Naive thymus-derived CD8-positive, alpha-beta T cell (primary cell): Measurements from ENCODE around the gene DNAJC8. TPM values are rescaled to one million over a fixed set of nuclear protein-coding genes. Genes with fewer than 3 reads are reported as not detected.

Experiments
- ATAC-seq, 2 donors: fragments of 150-1000 bp; cut with Tn5 transposase in 1 of 2; sonication (Bioruptor Pico), chemical (Tn5 transposase) in 1 of 2; 1 replicate in 1 of 2; 2 replicates in 1 of 2; pipeline ENCODE4 v1.10.0; 2021; ENCODE audit warnings: mild to moderate bottlenecking in 2 of 2, moderate library complexity in 2 of 2
- POLR2A ChIA-PET: fragments of 350-600 bp; sonication (Branson Sonifier 250); formaldehyde crosslinking; loops from one replicate; lab custom pipeline; 2021; ENCODE audit warnings: antibody characterized with exemption; lab: Charles Lee
- DNase-seq, 10 donors: peaks; one replicate each; pipeline versions ENCODE4 v3.0.0 to v3.0.0-alpha.2; 2020 to 2022
- H3K27ac Mint-ChIP-seq, 10 donors: one replicate each; pipeline ENCODE4 v1.8.0; 2020 to 2022; ENCODE audit warnings: mild to moderate bottlenecking in 10 of 10, mixed read lengths in 10 of 10, moderate library complexity in 4 of 10, inconsistent platforms in 1 of 10
- H3K27me3 Mint-ChIP-seq, 5 donors: one replicate each; pipeline ENCODE4 v1.8.0; 2021 to 2022; ENCODE audit warnings: mixed read lengths in 5 of 5
- H3K36me3 Mint-ChIP-seq, 3 donors: one replicate each; pipeline ENCODE4 v1.8.0; 2020 to 2022; ENCODE audit warnings: mixed read lengths in 3 of 3, mild to moderate bottlenecking in 2 of 3, inconsistent platforms in 1 of 3
- H3K4me1 Mint-ChIP-seq, 4 donors: one replicate each; pipeline ENCODE4 v1.8.0; 2021 to 2022; ENCODE audit warnings: mixed read lengths in 4 of 4
- H3K4me3 Mint-ChIP-seq, 10 donors: one replicate each; pipeline ENCODE4 v1.8.0; 2020 to 2022; ENCODE audit warnings: mild to moderate bottlenecking in 10 of 10, mixed read lengths in 10 of 10, moderate library complexity in 6 of 10, inconsistent platforms in 1 of 10
- H3K9me3 Mint-ChIP-seq, 9 donors: one replicate each; pipeline ENCODE4 v1.8.0; 2020 to 2022; ENCODE audit warnings: mixed read lengths in 9 of 9, mild to moderate bottlenecking in 3 of 9, inconsistent platforms in 1 of 9, moderate library complexity in 1 of 9
- polyA plus RNA-seq, 3 donors: library from polyadenylated mRNA; unstranded; fragments of 300-500 nt; fragmentation: Illumina TruSeq; gene quantifications; one replicate each; pipeline ENCODE4 v1.2.3, GENCODE V29; 2021
- total RNA-seq, 8 experiments: library from RNA in 2 of 8; stranded (reverse) in 2 of 8; gene quantifications; one replicate each; pipeline ENCODE4 v1.2.3 and lab custom pipeline; 2021 to 2026

The DNAJC8 gene
- total and polyA plus RNA-seq, 5 experiments from 2014 or later = 68.1 to 156 (median 145) TPM

DNA sequence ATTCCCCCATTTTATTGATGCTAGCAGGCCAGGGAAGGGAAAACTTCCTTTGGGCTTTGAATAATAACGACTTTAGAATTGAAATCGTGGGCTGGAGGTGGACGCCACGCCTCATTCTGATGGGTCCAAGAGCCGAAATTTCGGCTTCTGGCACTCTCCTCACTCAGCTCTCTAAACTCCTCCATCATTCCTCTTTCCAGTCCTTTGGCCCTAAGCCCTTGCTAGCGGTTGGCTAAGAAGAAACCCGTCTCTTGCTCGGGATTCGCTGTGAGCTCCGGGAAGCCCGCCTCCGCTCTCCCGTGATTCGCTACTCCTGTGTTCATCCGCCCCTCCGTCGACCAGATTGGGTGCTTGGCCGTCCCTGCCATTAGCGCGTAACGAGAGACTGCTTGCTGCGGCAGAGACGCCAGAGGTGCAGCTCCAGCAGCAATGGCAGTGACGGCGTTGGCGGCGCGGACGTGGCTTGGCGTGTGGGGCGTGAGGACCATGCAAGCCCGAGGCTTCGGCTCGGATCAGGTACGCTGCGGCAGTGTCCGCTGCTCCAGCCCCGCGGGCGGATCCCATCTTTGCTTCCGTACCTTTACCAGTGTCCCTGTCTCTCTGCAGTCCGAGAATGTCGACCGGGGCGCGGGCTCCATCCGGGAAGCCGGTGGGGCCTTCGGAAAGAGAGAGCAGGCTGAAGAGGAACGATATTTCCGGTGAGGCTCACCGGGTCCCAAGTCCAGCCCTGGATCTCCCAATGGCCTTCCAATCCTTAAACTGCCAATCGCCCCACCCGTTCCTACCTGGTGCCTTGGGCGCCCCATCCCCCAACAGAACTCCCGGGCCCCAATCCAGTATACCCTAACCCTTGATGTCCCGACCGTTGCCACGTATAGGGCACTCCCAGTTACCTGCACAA lies 3.2 kb upstream of the DNAJC8 start, which contains the start of gene ATP5IF1:
Gene ATP5IF1, plus strand, starts transcription at position 370 of the 901 bp plus-strand sequence. Its CDS starts 60 bp downstream, at position 430.
- Mint-ChIP-seq H3K27me3 (no peaks in the 10 kb centered on the region), H3K27ac (no peak within 1 kb of the TSS), H3K36me3 (peaks cover 2 to 10% (median 5%) of the 10 kb centered on the region in 3 donors), H3K9me3 (no peaks in the 10 kb centered on the region), H3K4me3 (peak within 1 kb of the TSS in 1 of 10 donors; percentile 29), H3K4me1 (peaks cover 8 to 28% (median 18%) of the 10 kb centered on the region in 4 donors)
- POLR2A ChIA-PET = interaction anchor here (0.5 to 9.4 kb wide), 19 partner anchors 10 to 1053 kb away, joined by 3 to 183 read pairs (median 4); partner anchors contain the start of genes GMEB1, MED18, PHACTR4 and RCC1
- ATAC-seq (peak; percentile 95), DNase-seq (peak; percentile 84 to 97 (median 94))

DNA sequence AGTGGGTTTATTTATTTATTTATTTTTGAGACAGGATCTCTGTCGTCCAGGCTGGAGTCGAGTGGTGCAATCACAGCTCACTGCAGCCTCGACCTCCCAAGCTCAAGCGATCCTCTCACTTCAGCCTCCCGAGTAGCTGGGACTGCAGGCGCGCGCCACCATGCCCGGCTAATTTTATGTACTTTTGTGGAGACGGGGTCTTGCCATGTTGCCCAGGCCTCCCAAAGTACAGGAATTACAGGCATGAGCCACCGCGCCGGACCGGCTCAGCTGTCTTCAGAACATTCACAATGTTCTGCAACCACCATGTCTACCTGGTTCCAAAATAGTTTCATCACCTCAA lies 406 bp upstream of the DNAJC8 start:
- ATAC-seq (no peak), DNase-seq (no peak)
- Mint-ChIP-seq H3K4me3 (peak overlapping the region; percentile 30 to 100 (median 80)), H3K27ac (peak overlapping the region in 9 of 10 donors; percentile 53 to 100 (median 98)), H3K27me3 (no peaks in the 10 kb centered on the region), H3K36me3 (peaks cover 5 to 22% (median 5%) of the 10 kb centered on the region in 3 donors), H3K4me1 (peaks cover 12 to 37% (median 28%) of the 10 kb centered on the region in 4 donors), H3K9me3 (no peaks in the 10 kb centered on the region)
- POLR2A ChIA-PET = interaction anchor here (9.4 kb wide), 1 partner anchor 13 kb away, joined by 183 read pairs; no protein-coding TSS in a partner anchor

DNA sequence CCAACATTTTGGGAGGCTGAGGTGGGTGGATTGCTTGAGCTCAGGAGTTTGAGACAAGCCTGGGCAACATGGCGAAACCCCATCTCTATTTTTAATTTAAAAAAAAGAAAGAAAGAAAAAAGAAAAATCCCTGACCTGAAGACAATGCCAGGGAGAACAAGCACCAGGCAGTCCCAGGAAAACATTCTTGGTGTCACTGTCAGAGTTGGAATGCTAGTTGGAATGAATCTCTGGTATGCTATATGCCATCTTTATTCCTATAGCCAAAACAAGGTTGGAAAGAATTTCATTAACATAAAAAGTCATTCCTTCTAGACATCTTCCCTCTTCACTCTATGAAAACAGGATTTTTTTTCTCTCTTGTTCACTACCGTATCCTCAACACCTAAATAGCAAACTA lies 2.8 kb downstream of the DNAJC8 start:
- H3K4me1 Mint-ChIP-seq = peaks cover 12 to 37% (median 28%) of the 10 kb centered on the region in 4 donors

DNA sequence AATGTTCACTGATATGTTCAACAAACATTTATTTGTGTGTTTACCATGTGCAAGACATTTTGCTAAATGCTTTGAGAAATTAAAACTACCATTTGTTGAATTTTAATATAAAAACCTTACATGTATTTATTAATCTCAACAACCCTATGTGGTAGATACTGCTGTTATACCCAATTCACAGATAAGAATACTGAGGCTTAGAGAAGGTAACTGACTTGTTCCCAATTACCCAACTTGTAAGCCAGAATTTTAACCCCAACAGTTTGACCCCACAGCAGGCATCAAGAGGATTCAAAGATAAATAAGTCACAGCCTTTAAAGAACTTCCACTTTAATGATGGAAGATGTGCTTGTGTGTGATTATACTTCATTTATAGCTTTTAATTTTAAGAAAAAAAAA lies 3.7 kb downstream of the DNAJC8 start:
- POLR2A ChIA-PET = interaction anchor here (0.6 kb wide), 1 partner anchor 278 kb away, joined by 3 read pairs; no protein-coding TSS in a partner anchor
- H3K36me3 Mint-ChIP-seq = peaks cover 5 to 61% (median 16%) of the 10 kb centered on the region in 3 donors
- ATAC-seq (no peak), DNase-seq (no peak)
- H3K4me1 Mint-ChIP-seq = peaks cover 12 to 37% (median 28%) of the 10 kb centered on the region in 4 donors
- peak overlapping the region in 1 of 10 donors; percentile 38 for H3K27ac Mint-ChIP-seq
- no peaks in the 10 kb centered on the region for H3K9me3 Mint-ChIP-seq
- no peaks in the 10 kb centered on the region for H3K27me3 Mint-ChIP-seq
- no peak overlapping the region for H3K4me3 Mint-ChIP-seq

More for the DNA sequence above, 2.8 kb downstream of the DNAJC8 start:
- POLR2A ChIA-PET = interaction anchor here (9.4 kb wide), 1 partner anchor 16 kb away, joined by 183 read pairs; no protein-coding TSS in a partner anchor
- Mint-ChIP-seq H3K27ac (peak overlapping the region in 3 of 10 donors; percentile 40 to 49 (median 48)), H3K27me3 (no peaks in the 10 kb centered on the region), H3K4me3 (peak overlapping the region in 5 of 10 donors; percentile 7 to 76 (median 27)), H3K36me3 (peaks cover 5 to 52% (median 12%) of the 10 kb centered on the region in 3 donors), H3K9me3 (no peaks in the 10 kb centered on the region)
- DNase-seq (no peak), ATAC-seq (no peak)

DNA sequence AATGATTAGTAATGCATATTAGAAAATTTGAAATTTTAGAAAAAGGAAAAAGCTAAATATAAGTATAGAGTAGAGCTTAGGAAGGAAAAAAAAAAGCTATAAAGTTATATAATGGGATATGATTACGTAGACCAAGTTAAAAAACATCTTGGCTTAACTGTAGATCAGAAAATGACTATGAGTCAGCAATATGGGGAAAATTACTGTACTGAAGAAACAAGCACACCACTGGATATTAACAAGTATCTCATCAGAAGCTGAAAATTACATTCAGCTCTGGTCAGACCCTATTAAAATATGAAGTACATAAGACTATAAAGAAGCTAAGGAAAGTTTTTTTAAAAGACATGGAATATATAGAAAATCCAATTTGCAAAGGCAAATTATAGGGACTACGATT lies 19.5 kb downstream of the DNAJC8 start:
- POLR2A ChIA-PET = interaction anchor here (0.7 kb wide), 1 partner anchor 122 kb away, joined by 3 read pairs; no protein-coding TSS in a partner anchor
- H3K27ac Mint-ChIP-seq = no peak overlapping the region
- H3K27me3 Mint-ChIP-seq = no peaks in the 10 kb centered on the region
- H3K4me3 Mint-ChIP-seq = no peak overlapping the region
- H3K9me3 Mint-ChIP-seq = no peaks in the 10 kb centered on the region
- no peak for DNase-seq
- H3K4me1 Mint-ChIP-seq = peaks cover 2 to 11% (median 3%) of the 10 kb centered on the region in 4 donors
- ATAC-seq = no peak
- peaks cover 0 to 73% (median 3%) of the 10 kb centered on the region in 3 donors for H3K36me3 Mint-ChIP-seq

DNA sequence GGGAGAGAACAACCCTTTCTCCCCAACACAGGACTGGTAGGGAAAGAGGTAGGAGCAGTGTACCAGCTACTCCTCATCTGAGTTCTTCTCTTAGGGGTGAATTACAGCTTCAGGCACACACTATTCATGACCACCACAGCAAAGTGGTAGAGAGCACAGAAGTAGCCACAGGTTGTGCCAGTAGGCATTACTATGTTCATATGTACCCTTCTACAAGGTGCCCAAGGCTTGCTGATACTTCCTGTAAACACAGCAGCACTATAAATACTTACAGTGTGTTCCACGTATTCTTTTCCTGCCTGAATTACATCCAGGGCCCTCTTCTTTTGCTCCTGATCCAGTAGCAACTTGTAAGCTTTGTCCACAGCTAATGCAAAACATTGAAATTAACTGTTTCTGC lies 23.1 kb downstream of the DNAJC8 start:
- no peak overlapping the region for H3K27ac Mint-ChIP-seq

DNA sequence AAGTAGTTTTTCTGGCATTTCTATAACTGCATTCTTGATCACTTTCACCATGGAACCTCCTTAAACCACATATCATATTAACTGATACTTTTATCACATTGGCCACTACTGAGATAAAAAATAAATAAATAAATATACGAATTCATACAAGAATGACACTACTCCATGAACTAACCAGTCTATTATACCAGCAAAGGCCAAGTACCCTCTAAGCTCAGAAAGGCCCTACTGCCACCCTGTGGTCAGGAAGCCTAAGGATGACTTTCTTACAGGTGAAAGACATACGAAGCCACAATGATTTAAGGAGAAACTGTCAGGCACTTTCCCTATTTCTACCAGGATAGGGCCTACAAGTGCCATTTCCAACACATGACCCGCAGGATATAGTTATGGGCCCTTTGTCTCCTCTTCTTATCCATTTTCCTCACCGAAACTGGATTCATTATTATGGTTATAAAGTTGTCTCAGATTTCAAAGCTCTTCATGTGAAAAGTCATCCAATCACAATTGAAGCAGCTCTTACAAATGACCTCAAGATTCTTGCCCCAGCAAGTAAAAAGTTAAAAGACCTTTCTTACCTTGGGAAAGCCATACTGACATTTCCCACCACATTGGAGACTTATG lies 23.9 kb downstream of the DNAJC8 start:
- Mint-ChIP-seq H3K4me1 (peaks cover 2 to 7% (median 2%) of the 10 kb centered on the region in 4 donors), H3K27me3 (no peaks in the 10 kb centered on the region), H3K9me3 (no peaks in the 10 kb centered on the region), H3K27ac (no peak overlapping the region), H3K36me3 (peaks cover under 1 to 75% (median 10%) of the 10 kb centered on the region in 3 donors), H3K4me3 (no peak overlapping the region)
- ATAC-seq (peak; percentile 80 to 87), DNase-seq (peak; percentile 26 to 79 (median 58))
- POLR2A ChIA-PET = interaction anchor here (0.7 to 0.9 kb wide), 3 partner anchors 73 to 126 kb away, joined by 3 read pairs; no protein-coding TSS in a partner anchor

More for the DNA sequence above, 23.1 kb downstream of the DNAJC8 start:
- DNase-seq (no peak), ATAC-seq (no peak)
- Mint-ChIP-seq H3K4me1 (peaks cover 2 to 7% (median 2%) of the 10 kb centered on the region in 4 donors), H3K27me3 (no peaks in the 10 kb centered on the region), H3K9me3 (no peaks in the 10 kb centered on the region), H3K36me3 (peaks cover 0 to 72% (median 6%) of the 10 kb centered on the region in 3 donors), H3K4me3 (no peak overlapping the region)
- POLR2A ChIA-PET = interaction anchor here (0.6 kb wide), 1 partner anchor 120 kb away, joined by 6 read pairs; no protein-coding TSS in a partner anchor

DNA sequence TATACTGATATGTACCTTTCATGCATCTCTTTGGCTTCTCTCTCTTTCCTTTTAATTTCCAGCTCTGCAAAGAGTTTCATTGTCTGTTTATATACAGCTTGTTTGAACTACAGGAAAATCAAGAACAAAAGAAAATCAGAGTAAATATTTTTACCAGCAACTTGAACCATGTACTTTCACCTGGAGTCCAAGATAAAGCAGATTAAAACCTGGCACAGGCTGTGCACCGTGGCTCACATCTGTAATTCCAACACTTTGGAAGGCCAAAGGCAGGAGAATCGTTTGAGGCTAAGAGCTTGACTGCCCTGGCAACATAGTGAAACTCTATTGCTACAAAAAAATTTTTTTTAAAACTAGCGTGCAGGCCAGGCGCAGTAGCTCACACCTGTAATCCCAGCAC lies 27.6 kb downstream of the DNAJC8 start:
- DNase-seq = no peak
- POLR2A ChIA-PET = no interaction called here

DNA sequence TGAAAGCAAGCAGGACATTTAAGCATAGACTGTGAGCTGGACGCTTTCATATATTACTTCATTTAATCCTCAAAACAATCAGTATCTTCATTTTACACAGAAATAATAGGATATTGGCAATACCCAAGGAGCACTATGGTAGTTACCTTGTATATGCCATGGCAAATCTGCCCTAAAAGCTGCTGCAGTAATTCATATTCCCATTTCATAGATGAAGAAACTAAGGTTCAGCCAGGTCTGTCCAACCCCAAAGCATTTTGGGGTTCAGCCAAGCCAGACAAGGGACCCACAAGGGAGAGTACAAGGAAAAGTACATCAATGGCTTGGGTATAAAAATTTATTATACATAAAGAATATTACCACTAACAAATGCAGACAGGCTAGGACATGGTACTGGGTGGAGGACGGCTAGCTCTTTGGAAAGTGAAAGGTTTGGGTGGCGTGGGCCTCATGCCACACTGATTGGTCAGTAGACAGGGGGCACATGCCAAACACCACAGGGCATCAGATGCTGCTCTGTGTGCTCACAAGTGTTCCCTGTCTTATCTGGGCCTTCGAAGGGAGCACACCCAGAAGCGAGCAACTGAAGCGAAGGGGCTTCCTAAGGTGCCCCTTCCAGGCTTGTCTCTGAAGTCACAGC lies 32.5 kb downstream of the DNAJC8 start:
- Mint-ChIP-seq H3K36me3 (peaks cover 23 to 78% (median 48%) of the 10 kb centered on the region in 3 donors), H3K4me1 (peaks cover 18 to 43% (median 37%) of the 10 kb centered on the region in 4 donors), H3K27me3 (no peaks in the 10 kb centered on the region), H3K27ac (peak overlapping the region in 5 of 10 donors; percentile 7 to 85 (median 53)), H3K4me3 (peak overlapping the region; percentile 16 to 74 (median 58)), H3K9me3 (peaks cover 4 to 14% (median 7%) of the 10 kb centered on the region in 9 donors)
- ATAC-seq = no peak
- POLR2A ChIA-PET = interaction anchor here (0.6 kb wide), 1 partner anchor 64 kb away, joined by 6 read pairs; no protein-coding TSS in a partner anchor
- no peak for DNase-seq

More for the DNA sequence above, 27.6 kb downstream of the DNAJC8 start:
- peaks cover 4 to 15% (median 12%) of the 10 kb centered on the region in 4 donors for H3K4me1 Mint-ChIP-seq
- H3K36me3 Mint-ChIP-seq = peaks cover 13 to 86% (median 29%) of the 10 kb centered on the region in 3 donors
- no peak overlapping the region for H3K27ac Mint-ChIP-seq
- H3K9me3 Mint-ChIP-seq = peaks cover 0 to 2% (median 0%) of the 10 kb centered on the region in 9 donors
- no peak for ATAC-seq
- H3K4me3 Mint-ChIP-seq = no peak overlapping the region
- H3K27me3 Mint-ChIP-seq = no peaks in the 10 kb centered on the region

DNA sequence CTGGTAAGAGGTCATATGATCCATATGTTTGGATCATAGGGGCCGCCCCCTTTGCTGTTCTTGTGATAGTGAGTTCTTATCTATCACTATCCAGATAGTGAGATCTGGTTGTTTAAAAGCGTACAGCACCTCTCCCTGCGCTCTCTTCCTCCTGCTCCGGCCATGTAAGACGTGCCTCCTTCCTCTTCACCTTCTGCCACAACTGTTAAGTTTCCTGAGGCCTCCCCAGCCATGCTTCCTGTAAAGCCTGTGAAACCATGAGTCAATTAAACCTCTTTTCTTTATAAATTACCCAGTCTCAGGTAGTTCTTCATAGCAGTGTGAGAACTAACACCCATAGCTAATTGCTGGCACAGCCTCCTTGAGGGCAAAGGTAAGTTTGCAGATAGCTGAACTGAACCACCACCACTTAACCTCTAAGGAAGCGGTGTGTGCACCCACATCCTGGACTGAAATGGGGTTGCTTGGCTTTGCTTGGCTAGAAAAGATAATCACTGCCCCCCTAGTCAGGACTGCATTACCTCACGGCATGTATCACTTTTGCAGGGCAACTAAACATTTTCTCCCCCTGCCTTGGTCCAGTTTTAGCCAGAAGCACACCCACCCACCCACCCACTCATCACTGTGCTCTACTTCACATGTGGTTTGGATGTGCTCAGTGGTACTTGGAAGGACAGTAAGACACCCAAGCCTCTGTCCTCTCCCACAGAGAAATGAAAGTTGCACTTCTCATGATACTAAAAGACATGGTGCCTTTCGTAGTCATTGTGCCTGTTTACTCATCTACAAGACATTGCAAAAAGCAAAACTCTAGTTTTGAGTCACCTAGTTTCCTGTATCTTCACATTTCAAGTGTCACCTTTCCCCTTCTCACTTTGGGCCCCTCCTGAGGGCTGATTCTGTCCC lies 33.2 kb downstream of the DNAJC8 start:
- Mint-ChIP-seq H3K9me3 (peaks cover 4 to 14% (median 7%) of the 10 kb centered on the region in 9 donors), H3K4me1 (peaks cover 18 to 47% (median 37%) of the 10 kb centered on the region in 4 donors), H3K27me3 (no peaks in the 10 kb centered on the region), H3K4me3 (peak overlapping the region; percentile 16 to 88 (median 76)), H3K36me3 (peaks cover 23 to 70% (median 45%) of the 10 kb centered on the region in 3 donors), H3K27ac (peak overlapping the region; percentile 48 to 92 (median 72))
- DNase-seq = peak in 9 of 10 donors; percentile 5 to 75 (median 62)
- peak; percentile 92 to 98 for ATAC-seq
- POLR2A ChIA-PET = interaction anchor here (0.6 kb wide), 2 partner anchors 30 to 65 kb away, joined by 3 to 6 read pairs; no protein-coding TSS in a partner anchor
